ENCODE results near the gene BCL2L2.

Gene BCL2L2

GRCh38 chr14:23355871-23356435 is 49.3 kb downstream of the BCL2L2 start:
- DNase-seq (ENCODE audit: low read depth) = no peak

DNA sequence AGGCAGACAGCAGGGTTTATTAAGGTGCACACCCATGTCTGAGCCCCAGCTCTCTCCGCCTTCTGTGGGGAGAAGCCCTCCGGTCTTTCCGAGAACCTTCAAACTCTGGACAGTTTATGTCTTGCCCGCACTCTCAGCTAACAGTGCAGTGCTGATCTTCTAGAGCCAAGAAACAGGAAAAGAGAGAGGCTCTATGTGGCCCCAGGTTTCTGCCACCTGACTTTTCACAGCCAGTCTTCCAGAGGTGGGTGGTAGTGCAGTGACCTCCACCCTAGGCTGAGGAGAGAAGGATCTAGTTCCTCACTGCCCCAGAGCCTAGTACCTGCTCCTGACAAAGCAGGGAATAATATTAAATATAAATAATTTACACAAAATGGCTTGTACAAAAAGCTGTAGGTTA is 50.0 kb downstream of the BCL2L2 start:
- no peak for DNase-seq (ENCODE audit: low read depth)

GRCh38 chr14:23357261-23357660 is 50.6 kb downstream of the BCL2L2 start:
- DNase-seq (ENCODE audit: low read depth) = no peak

DNA sequence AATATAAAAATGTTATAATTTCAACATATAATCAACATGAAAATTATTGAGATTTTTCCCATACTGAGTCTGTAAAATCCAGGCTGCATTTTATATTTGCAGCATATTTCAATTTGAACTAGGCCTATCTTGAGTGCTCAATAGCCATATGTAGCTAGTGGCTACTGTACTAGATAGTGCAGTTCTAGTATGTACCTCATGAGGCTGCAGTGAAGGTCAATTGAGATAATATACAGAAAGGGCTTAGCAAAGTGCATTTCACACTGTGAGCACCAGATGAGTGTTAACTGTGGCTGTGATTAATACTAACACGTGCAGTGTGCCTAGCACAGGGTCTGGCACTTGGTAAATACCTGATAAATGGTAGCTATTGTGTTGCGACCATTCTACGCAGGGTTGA is 51.4 kb downstream of the BCL2L2 start:
- DNase-seq (ENCODE audit: low read depth) = no peak

GRCh38 chr14:23358553-23359166 is 52.0 kb downstream of the BCL2L2 start:
- DNase-seq (ENCODE audit: low read depth) = no peak

- DNase-seq (ENCODE audit: low read depth) = no peak
These were observed 52.6 kb downstream of the BCL2L2 start for GRCh38 chr14:23359167-23359626.

- DNase-seq (ENCODE audit: low read depth) = no peak
These were observed 53.3 kb downstream of the BCL2L2 start for GRCh38 chr14:23359722-23360447.

GRCh38 chr14:23360496-23360895 is 53.9 kb downstream of the BCL2L2 start:
- no peak for DNase-seq (ENCODE audit: low read depth)

- DNase-seq (ENCODE audit: low read depth) = no peak
These were observed 54.7 kb downstream of the BCL2L2 start for GRCh38 chr14:23361320-23361719.
